Left renal cortex interstitium (tissue), 4 donors: ENCODE data around the gene SLC38A10. TPM values are rescaled to one million over a fixed set of nuclear protein-coding genes. Genes with fewer than 3 reads are reported as not detected.
"Not testable (repeated sequence)": the region's sequence is repeated elsewhere in the genome, so short reads cannot be mapped to it uniquely, and the experiment has no call there.

Experiments used
- DNase-seq, 4 donors: peaks; one replicate each; pipeline ENCODE4 v3.0.0-alpha.2; 2013; ENCODE audit warnings: low read depth in 4 of 4, low spot score in 2 of 4, missing footprints in 1 of 4
- polyA plus RNA-seq, 4 donors: library from polyadenylated mRNA; unstranded; fragments of 120-200 nt; gene quantifications; one replicate each; pipeline ENCODE4 v1.2.1, GENCODE V29; 2013; ENCODE audit not compliant: insufficient read length in 4 of 4

Gene SLC38A10
- polyA plus RNA-seq, 4 donors, result 49.5 to 83.9 (median 69.1) TPM

DNA sequence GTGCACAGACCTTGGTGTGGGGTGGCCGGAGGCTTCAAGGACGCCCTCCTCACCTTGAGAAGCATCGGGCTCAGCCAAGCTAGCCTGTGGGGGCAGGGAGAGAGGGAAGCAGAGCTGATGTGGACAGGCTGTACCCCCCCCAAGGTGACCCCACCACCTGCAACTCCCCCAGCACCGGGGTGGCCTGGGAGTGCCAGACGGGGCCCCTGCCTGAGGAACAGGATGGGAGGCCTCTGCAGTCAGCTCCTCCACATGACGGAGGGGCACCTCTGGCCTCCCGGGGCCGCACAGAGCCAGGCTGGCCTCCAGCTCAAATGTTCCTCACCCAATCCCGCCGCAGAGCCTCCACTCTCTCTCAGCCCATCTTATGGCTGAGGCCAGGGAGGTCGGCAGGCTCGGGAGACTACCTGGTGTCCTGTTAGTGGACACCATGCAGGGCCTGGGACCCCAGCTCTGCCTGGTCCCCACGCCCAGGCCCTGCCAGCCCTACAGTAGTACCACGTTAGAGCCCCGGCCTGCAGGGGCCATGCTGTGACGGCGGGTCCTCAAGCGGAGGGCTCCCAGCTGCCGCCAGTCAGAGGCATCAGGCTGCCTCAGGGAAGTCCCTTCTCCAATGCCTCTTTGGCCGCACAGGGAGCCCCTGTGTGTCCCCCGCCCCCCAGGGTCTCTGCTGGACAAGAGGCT lies 19.4 kb upstream of the SLC38A10 start:
- no peak for DNase-seq

DNA sequence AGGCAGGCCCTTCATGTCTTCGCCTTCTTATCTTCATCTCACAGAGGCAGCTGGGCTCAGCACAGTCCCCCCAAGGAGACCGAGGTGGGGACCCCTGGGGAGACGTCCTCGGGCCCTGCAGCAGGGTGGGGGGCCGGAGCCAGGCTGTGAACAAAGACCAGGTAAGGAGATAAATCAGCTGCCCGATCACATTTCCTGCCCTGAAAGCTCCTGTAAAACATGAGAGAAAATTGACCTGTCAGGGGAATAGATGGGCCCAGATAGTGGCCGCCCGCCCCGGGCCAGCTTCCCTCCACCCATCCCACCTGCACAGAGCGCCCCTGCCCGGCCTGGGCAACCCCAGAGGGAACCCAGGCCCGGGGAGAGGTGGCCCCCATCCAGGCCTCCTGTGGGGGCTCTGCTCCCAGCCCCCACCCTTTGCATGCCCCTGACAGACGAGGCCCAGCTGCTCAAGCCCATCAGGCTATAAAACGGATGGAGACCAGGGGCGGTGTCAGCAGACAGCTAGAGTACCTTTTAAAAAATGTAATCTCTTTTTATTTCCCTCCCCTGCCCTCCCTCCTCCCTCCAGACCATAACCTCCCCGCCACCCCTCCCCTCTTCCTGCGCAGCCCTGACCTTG lies 18.8 kb upstream of the SLC38A10 start:
- no peak for DNase-seq

DNA sequence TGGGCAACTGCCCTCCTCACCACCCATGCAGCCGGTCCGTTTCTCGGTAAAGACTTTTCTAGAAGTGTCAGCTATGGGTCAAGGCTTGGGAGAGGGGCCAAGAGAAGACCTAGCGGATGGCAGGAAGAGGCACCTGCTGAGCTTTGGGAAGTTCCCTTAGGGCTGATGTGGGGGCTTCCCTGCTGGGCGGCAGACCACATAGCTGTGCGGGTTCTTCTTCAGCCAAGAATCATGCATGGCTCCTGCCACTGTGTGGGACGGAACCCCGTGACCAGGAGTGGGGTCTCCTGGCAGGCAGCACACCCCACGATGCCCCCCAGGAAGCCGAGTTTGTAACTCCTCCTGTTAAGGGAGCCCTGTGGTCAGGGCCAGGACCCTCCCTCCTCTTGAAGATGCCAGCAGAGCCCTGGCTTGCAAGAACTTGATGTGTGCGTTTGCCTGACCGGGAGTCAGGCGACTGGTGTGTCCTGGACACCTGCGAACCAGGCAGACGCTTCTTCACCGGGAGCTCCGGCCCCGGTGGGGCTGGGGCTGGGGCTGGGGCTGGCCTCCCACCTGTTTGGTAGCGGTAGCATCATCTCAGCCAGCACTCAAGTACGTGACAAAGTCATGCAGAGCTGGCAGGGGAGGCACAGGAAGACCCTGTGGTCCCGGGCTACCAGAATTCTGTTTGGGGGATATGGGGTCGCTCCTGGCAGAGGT lies 17.7 kb upstream of the SLC38A10 start:
- DNase-seq, result no peak

DNA sequence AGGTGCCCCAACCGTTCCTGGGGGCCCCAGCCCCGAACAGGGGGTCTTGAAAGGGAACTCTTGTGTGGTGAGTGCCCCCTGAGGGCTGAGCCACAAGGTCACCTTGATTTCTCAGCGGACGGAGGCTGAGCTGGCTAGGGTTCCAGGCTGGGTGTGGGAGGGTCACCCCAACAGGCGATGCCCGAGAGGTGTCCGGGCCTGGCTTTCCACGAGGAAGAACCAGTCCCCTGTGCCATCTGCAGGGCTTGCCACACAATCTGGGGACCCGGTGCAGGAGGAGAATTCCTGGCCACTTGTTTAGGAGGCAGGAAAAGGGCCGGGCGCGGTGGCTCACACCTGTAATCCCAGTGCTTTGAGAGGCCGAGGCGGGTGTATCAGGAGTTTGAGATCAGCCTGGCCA lies 16.8 kb upstream of the SLC38A10 start:
- DNase-seq, result no peak

DNA sequence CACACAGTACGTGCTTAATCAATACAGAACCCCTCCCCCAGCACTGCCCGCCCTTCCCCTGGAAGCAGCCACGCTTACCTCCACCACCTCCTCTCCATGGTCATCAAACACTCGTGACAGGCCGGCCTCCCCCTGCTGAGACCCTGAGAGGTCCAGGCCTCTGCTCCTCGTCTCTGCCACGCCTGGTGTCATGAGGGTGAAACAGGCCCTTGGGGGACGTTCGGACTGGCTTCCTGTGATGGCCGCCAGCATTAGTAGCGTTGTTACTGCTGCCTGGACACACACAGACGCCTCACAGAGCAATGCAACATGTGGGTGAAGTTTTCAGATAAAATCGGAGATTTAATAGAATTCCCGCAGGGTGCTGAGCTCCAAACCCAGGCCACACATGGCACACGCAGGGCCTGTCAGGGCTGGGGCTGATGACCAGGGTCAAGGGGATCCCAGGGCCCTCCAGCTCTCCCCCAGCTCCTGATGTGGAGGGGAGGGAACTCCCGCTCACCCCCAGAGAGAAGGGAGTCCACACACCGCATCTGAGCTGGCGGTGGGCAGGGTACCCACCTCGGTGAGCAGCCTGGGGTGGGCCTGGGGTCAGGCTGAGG lies 15.9 kb upstream of the SLC38A10 start:
- DNase-seq, result no peak

DNA sequence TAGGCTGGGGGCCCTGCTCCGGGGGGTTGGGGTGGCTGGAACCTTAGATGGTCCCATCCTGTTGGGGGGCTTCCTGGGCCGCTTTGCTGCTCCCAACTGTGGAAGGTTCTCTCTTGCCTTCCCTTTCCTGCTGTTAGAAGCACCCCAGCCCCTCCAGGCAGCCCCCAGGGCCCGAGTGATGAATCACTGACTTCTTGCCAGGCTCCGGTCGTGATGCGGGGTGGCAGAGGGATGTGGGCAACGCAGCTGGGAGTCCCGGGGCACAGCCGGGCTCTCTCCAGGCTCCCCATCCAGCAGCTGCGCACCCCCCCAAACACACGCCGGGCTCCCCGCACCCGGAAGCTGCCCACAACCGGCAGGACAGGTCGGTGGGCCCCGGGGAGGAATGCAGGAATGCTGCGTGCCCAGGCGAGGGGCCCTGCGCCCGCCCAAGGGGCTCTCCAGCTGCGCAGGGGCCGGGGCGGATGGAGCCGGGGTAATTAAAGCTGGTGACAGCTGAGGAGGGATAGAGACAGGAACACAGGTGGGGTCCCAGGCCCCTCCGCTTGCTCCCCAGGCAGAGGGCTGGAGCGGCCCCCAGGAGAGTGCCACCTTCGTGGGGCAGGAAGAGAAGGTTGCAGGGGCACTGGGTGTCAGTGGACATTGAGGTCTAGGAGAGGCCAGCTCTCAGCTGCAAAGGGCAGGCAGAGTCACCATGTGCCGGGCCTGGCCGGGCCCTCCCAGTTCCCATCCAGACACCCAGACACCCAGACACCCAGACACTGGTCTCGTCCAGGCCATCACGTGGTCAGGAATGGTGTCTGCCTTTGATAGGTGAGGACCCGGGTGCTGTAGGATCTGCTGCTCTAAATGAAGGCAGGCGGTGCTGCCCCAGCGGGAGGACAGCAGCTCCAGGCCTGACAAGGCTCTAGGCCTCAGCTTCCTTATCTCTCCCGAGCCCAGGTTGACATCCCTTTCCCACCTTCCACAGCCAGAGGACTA lies 15.0 kb upstream of the SLC38A10 start:
- no peak for DNase-seq

DNA sequence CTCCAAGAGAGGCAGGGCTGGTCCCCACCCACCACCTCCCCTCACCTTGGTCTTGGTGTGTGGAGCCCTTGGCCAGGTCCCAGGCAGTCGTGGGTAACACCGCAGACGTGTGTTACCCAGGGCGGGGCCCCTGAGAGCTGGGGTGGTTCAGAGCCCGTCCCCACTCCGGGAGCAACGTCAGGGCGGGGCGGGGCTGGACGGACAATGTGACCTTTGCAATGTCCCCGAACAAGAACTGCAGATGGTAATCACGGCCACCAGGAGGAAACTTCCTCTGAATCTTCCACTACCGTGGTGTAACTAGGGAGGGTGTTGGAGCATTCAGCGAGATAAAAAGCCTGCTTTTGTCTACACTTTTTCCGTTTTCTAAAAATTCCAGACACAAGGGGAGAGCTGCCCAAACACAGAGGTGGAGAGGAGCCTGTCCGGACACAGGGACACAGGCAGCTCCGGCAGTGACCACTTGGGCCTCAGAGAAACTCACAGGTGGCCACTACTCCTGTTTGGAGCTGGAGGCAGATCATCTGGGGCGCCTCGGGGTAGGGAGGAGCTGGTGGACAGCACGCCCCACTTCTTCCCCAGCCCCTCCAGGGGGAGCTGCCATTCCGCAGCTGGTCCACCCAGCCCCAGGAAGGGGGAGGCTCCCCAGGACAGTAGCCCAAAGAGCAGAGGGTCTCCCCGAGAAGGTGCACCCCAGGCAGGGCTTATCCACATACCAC lies 14.2 kb upstream of the SLC38A10 start:
- DNase-seq, result no peak

DNA sequence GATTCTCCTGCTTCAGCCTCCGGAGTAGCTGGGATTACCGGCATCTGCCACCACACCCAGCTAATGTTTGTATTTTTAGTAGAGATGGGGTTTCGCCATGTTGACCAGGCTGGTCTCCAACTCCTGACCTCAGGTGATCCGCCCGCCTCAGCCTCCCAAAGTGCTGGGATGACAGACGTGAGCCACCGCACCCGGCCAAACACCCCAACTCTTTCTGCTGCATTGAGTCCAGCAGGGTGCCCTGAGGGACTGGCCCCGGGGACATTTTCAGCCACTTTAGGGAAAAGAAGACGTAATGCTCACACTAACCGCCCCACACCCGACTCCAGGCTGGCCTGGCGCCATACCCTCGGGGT lies 13.7 kb upstream of the SLC38A10 start:
- not testable (repeated sequence) for DNase-seq

DNA sequence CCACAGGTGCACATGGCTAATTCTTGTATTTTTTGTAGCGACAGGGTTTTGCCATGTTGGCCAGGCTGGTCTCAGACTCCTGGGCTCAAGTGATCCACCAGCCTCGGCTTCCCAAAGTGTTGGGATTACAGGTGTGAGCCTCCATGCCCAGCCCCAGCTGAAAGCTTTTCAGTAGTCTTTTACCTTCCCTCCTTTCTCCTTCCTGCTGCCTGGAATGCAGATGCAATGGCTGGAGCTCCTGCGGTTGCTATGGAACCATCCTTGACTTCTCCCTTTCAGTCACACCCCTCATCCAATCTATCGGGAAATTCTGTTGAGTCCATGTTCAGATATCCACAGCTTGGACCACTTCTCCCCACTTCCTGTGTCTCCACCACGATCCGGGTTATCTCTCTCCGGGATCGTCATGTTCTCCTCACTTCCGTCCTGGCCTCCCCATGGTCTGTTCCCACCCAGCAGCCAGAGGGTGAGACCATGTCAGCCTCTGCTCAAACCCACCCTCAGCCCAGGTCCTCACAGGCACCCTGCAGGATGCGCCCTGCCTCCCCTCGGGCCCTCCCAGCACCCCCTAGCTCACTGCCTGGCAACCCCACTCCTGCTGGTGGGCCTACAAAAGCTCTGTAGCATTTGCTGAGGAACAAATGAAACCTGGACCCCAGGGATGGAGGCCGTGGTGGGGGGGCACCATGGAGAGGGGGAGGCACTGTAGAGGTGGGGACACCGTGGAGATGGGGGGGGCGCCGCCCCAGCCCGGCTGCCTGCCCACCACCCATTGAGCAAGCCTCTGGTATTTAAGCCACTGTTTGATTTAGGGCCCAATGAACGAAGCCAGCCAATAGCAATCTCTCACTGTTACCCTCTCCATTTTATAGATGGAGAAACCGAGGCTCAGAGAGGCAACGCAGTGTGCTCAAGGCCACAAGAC lies 12.8 kb upstream of the SLC38A10 start:
- DNase-seq, result no peak

DNA sequence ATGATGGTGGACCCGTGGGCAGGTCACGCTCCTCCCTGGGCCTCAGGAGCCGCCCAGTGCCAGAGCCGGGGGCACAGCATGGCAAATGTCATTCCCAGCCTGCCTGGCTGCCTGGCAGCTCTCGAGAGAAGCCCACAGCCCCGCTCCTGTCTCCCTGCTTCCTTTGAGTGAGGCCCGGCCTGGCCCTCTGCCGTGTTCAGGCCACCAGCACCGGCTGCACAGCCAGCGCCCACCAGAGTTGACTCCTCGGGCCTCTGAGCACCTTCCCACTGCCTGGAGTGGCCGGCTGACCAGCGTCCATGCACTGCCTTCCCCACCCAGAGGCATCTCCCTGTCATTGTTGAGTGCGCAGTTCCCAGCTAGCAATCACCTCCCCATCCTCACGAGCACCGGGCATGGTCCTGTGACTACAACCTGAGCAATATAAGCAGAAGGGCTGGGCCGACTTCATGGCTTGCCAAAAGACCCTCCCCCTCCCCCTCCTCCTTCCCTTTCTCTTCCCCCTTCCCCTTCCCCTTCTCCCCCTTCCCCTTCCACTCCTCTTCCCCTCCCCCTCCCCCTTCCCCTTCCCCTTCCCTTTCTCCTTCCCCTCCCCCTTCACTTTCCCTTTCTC lies 11.9 kb upstream of the SLC38A10 start:
- no peak for DNase-seq

DNA sequence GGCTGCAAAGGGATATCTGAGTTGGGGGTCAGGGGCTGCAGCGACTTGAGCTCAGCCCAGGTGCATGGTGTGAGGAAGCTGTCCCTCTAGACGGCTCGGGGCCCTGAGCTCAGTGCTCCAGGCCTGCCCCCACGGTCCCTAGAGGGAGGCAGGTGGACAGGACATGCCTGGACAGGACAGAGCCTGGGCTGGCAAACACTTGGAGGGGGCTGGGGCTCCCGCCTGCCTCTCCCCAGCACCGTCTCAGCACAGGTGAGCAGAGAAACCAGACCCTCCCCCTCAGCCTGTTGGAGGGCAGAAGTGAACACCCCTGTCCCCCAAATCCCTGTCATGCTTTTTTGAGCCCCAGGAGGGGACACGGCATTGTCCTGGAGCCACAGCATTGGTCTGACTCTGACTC lies 11.4 kb upstream of the SLC38A10 start:
- no peak for DNase-seq

DNA sequence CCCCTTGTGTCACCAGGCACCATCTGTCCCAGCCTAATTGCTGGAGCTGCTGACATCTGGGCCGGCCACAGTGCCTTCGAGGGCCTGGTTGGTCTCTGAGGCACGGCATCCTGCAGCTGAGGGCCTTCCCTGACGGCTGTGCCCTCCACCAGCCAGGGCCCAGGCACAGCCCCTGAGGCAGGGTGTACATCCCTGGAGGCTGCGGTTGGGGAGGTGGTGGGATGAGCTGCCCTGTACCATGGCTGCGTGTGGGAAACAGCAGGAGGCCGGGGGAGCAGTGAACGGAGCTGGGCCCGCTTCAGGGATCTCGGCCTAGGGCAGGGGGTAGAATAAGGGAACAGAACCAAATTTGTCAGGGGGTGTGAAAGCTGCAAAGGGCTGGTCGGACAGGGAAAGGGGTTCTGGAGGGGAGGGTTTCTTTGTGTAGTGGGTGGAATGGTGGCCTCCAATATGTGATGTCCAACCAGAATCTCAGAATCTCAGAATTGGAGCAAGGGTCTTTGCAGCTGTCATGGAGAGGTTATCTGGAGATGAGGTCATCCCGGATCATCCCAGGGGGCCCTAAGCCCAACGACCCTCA lies 10.0 kb upstream of the SLC38A10 start:
- no peak for DNase-seq

DNA sequence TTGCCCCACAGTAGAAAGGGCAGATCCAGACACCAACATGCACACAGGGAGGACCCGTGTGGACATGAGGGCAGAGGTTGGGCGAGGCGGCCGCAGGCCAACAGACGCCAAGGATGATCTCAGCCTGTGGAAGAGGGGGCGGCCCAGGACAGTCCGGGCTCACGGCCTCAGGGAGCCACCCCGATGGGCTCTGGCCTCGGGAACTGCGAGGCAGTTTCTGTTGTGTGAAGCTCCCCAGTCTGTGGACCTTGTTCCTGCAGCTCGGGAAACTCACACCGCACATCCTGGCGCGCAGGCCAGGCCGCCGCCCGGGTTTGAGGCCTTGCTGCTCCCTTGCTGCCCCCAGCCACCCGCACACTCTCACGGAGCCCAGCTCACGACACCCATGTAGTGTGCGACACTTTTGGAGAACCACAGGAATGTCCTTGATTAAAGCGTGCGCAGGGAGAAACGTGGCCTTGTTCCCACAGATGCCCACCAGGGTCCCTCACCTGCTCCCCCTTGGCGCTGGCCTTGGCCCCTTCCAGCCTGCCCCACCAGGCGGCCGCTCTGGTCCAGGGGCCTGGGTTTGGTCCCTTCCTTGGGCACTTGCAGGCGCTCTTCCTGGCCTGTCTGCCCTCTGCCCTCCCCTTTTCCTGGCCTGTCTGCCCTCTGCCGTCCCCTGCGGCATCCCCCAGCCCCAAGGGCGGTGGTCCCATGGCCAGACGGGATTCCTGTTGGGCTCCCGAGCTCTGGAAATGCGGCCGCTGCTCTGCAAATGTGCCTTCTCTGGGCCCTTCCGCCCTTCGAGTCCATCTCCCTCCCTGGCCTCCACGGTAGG lies 9.3 kb upstream of the SLC38A10 start:
- DNase-seq, result no peak

DNA sequence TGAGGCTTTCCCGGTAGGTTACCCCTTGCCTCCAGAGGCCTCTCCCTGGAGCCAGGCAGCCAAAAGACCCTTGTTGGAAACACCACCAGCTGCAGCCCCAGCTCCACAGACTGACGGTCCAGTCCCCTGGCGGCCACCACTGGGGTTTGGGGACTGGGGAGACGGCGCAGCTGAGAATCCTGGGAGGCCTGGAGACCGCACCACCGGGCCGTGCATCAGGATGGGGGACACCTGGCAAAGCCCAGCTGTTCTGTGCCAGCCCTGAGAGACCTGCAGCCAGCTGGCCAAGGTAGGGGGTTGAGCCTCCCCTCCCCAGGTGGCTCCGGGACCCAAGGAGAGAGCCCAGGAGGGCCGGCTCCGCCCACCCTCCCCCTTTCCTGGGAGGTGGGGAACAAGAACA lies 8.3 kb upstream of the SLC38A10 start:
- DNase-seq, result no peak

DNA sequence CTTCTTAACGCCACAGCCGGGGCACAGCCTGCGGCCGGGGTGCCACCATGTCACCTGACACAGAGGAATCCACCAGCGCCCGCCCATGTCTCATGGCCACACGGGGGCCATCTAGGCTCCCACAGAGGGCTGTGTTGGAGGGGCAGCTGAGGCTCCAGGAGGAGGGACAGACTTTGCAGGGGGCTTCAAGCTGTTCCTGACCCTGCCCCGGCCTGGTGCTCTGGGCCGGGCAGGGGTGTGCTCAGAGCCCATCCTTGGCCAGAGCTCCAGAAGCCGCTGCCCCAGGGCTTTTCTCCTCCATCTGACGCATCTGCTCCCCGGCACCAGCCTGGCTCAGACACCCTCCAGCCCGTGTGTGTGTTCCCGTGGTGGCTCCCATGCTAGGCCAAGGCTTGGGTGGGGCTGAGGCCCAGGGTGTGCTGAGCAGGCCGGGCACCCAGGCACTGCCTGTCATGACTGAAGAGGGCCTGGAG lies 7.8 kb upstream of the SLC38A10 start:
- no peak for DNase-seq

DNA sequence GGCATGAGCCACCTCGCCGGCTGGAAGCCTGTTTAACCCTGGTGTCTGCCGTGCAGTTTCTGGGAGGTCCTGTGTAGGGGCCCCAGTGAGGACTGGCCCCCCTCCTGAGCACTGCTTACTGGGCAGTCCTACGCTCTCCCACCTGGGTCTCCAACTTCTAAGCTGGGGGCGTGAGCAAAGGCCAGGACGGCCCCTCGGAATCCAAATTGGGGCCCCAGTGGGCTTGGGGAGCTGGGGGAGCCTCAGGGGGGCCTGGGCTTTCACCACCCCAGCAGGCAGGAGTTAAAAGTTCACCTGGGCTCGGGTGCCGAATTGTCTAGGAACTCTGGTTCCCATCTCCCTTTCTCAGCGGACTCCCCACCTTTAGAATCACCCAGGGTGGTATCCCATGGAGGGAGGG lies 7.2 kb upstream of the SLC38A10 start:
- DNase-seq, result no peak
